GM12892 (cell line): ENCODE measurements around the gene CHRM2.

Experiments used
- POLR2A ChIP-seq: IDR thresholded peaks from 2 replicates; pipeline ENCODE4 v1.6.1; 2011; ENCODE audit warnings: low read depth, low read length, control low read depth
- POLR2AphosphoS5 ChIP-seq: IDR thresholded peaks from 2 replicates; pipeline ENCODE4 v1.6.1; 2011; ENCODE audit warnings: low read depth, low read length, control low read depth
- TAF1 ChIP-seq: IDR thresholded peaks from 2 replicates; pipeline ENCODE4 v1.6.1; 2011; ENCODE audit warnings: low read depth, mild to moderate bottlenecking, control low read depth, low read length, borderline replicate concordance

DNA sequence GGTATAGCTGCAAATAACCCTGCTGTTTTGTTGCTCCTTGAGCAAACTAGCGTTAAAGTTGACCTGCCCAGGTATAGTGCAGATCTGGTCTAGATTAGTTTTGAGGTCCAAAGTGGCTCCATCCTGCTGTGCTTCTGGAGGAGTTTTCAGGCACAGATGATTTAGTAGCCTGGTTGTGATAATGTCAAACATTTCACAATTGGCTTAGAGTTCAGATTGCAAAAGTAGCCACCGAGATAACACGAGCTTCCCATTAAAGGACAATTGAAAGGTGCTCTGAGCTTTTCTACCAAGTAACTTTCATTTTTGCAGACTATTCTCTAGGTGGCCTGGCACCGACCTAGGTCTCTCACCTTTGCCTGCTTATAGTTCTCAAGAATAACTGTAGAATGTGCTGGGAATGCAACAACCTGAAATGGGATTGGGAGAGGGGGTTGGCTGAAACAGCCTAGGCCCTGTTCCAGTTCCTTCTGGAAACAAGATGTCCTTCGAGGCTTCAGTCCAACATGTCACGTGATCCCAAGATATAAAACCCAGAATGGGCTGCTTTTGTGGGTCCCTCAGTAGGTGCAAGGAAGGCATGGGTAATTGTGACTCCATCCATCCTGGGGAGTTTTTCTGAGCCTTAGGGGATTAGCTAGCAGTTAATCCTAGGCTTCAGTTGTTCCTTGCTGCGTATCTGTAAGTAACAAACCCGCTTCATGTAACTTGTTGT is 201.0 kb downstream of the CHRM2 start:
- TF ChIP-seq POLR2A (no peak), POLR2AphosphoS5 (no peak), TAF1 (no peak)
